B cell (primary cell): Measurements from ENCODE around the gene TBC1D21. TPM values are rescaled to one million over a fixed set of nuclear protein-coding genes. Genes with fewer than 3 reads are reported as not detected.

Experiments used
- ATAC-seq: fragments of 200-7000 bp; cut with Tn5 transposase; one replicate; pipeline ENCODE4 v1.10.0; 2021; ENCODE audit warnings: low read depth, mild to moderate bottlenecking, moderate number of reproducible peaks, moderate library complexity
- CTCF ChIA-PET: fragments of 350-600 bp; sonication (Branson Sonifier 250); formaldehyde crosslinking; loops from one replicate; lab custom pipeline; 2021; ENCODE audit warnings: antibody characterized with exemption, inconsistent platforms; lab: Charles Lee
- POLR2A ChIA-PET: fragments of 350-600 bp; sonication (Branson Sonifier 250); formaldehyde crosslinking; loops from one replicate; lab custom pipeline; 2021; ENCODE audit warnings: antibody characterized with exemption; lab: Charles Lee
- DNase-seq: peaks from one replicate; pipeline ENCODE4 v3.0.0; 2013
- H2AFZ ChIP-seq: 2 replicates; pipeline ENCODE4 v1.6.1; 2012; ENCODE audit warnings: mild to moderate bottlenecking, low read depth, low read length; ENCODE audit not compliant: insufficient read depth, poor library complexity, severe bottlenecking
- H3K27ac ChIP-seq, 2 donors: 1 replicate in 1 of 2; 2 replicates in 1 of 2; pipeline ENCODE4 v1.5.1; 2012 to 2013; ENCODE audit warnings: low read length in 2 of 2, mild to moderate bottlenecking in 2 of 2, moderate library complexity in 1 of 2
- H3K27me3 ChIP-seq, 4 experiments: fragments of 200-600 bp in 1 of 4; sonication (generic) in 1 of 4; replicated peaks in 1 of 4; 1 replicate in 2 of 4; 2 replicates in 2 of 4; pipeline versions ENCODE4 v1.6.1 to v1.7.0; 2013 to 2016; ENCODE audit warnings: low read length in 3 of 4, mild to moderate bottlenecking in 2 of 4, mixed read lengths in 1 of 4, moderate library complexity in 1 of 4; ENCODE audit not compliant: insufficient read depth in 4 of 4, control insufficient read depth in 3 of 4; ENCODE audit errors: control extremely low read depth in 1 of 4
- H3K36me3 ChIP-seq, 2 experiments: replicated peaks in 1 of 2; 1 replicate in 1 of 2; 2 replicates in 1 of 2; pipeline versions ENCODE4 v1.6.1 to v1.7.1; 2013; ENCODE audit warnings: low read length in 1 of 2; ENCODE audit not compliant: insufficient read depth in 2 of 2, control insufficient read depth in 1 of 2; ENCODE audit errors: control extremely low read depth in 1 of 2, extremely low read depth in 1 of 2
- H3K4me1 ChIP-seq, 2 donors: fragments of 200-600 bp in 1 of 2; sonication (generic) in 1 of 2; 1 replicate in 1 of 2; 2 replicates in 1 of 2; pipeline versions ENCODE4 v1.5.1 to v1.6.1; 2013 to 2017; ENCODE audit warnings: low read length in 2 of 2; ENCODE audit not compliant: control insufficient read depth in 2 of 2, insufficient read depth in 2 of 2
- H3K4me2 ChIP-seq: replicated peaks from 2 replicates; pipeline ENCODE3; 2012; ENCODE audit warnings: mild to moderate bottlenecking, low read depth, low read length; ENCODE audit not compliant: poor library complexity, severe bottlenecking
- H3K4me3 ChIP-seq, 5 experiments: fragments of 200-600 bp in 1 of 5; sonication (generic) in 1 of 5; 1 replicate in 3 of 5; 2 replicates in 2 of 5; pipeline versions ENCODE4 v1.5.1 to v1.7.0; 2011 to 2016; ENCODE audit warnings: low read length in 4 of 5, mild to moderate bottlenecking in 4 of 5, low read depth in 2 of 5, control low read depth in 1 of 5, moderate library complexity in 1 of 5; ENCODE audit not compliant: insufficient read depth in 1 of 5; ENCODE audit errors: control extremely low read depth in 1 of 5, extremely low read depth in 1 of 5
- H3K79me2 ChIP-seq: fragments of 200-600 bp; sonication (generic); one replicate; pipeline ENCODE4 v1.6.0; 2016; ENCODE audit warnings: low read length; ENCODE audit not compliant: control insufficient read depth, insufficient read depth
- H3K9ac ChIP-seq: fragments of 200-600 bp; sonication (generic); 2 replicates; pipeline ENCODE4 v1.6.1; 2017; ENCODE audit warnings: mild to moderate bottlenecking, low read length, moderate library complexity
- H3K9me3 ChIP-seq, 3 donors: one replicate each; pipeline versions ENCODE4 v1.6.1 to v1.7.1; 2013; ENCODE audit warnings: low read length in 2 of 3; ENCODE audit not compliant: control insufficient read depth in 2 of 3, insufficient read depth in 1 of 3; ENCODE audit errors: control extremely low read depth in 1 of 3
- H4K20me1 ChIP-seq: 2 replicates; pipeline ENCODE4 v1.6.0; 2012; ENCODE audit warnings: mild to moderate bottlenecking, low read length; ENCODE audit not compliant: insufficient read depth, control insufficient read depth, poor library complexity, severe bottlenecking
- H3K27ac Mint-ChIP-seq: one replicate; pipeline ENCODE4 v1.8.0; 2021; ENCODE audit warnings: mixed read lengths
- H3K27me3 Mint-ChIP-seq: one replicate; pipeline ENCODE4 v1.8.0; 2021; ENCODE audit warnings: mixed read lengths
- H3K4me1 Mint-ChIP-seq: one replicate; pipeline ENCODE4 v1.8.0; 2021; ENCODE audit warnings: mixed read lengths
- H3K4me3 Mint-ChIP-seq: one replicate; pipeline ENCODE4 v1.8.0; 2021; ENCODE audit warnings: mixed read lengths
- H3K9me3 Mint-ChIP-seq: one replicate; pipeline ENCODE4 v1.8.0; 2022; ENCODE audit warnings: mixed read lengths; ENCODE audit not compliant: insufficient read depth
- EZH2 ChIP-seq: IDR thresholded peaks from 2 replicates; pipeline ENCODE4 v1.6.1; 2012; ENCODE audit warnings: borderline replicate concordance, low read depth, mild to moderate bottlenecking, moderate library complexity, low read length; ENCODE audit not compliant: insufficient read depth, poor library complexity, severe bottlenecking
- WGBS: methylation state at CpG from one replicate; pipeline ENCODE4 v1.1.5; 2013; ENCODE audit warnings: missing lambda C conversion rate; ENCODE audit not compliant: insufficient coverage; 5-methylcytosine and 5-hydroxymethylcytosine counted together
- intact Hi-C: fragments of 100-400 bp; cut with micrococcal nuclease; formaldehyde crosslinking; loops from one replicate; pipeline ENCODE4 v1.10.0; 2022
- polyA plus RNA-seq: library from polyadenylated mRNA; depleted of rRNA; stranded (reverse); fragments of >200 nt; gene quantifications from 2 replicates; pipeline ENCODE4 v1.2.3, GENCODE V29; 2012
- total RNA-seq, 2 donors: library from RNA; stranded (reverse); fragments of 120-200 nt in 1 of 2; gene quantifications; 1 replicate in 1 of 2; 2 replicates in 1 of 2; pipeline versions ENCODE4 v1.2.3 to v1.2.4, GENCODE V29; 2013 to 2022
- TF ChIP-seq, protein P1 (sequence below): fragments of 200-600 bp; IDR thresholded peaks from one replicate; pipeline ENCODE4 v1.8.0; 2022; ENCODE audit warnings: antibody characterized with exemption, mild to moderate bottlenecking

Gene TBC1D21
- total and polyA plus RNA-seq, 2 donors (not counting 1 experiment from before 2014, with no cell fraction given), result not detected

DNA sequence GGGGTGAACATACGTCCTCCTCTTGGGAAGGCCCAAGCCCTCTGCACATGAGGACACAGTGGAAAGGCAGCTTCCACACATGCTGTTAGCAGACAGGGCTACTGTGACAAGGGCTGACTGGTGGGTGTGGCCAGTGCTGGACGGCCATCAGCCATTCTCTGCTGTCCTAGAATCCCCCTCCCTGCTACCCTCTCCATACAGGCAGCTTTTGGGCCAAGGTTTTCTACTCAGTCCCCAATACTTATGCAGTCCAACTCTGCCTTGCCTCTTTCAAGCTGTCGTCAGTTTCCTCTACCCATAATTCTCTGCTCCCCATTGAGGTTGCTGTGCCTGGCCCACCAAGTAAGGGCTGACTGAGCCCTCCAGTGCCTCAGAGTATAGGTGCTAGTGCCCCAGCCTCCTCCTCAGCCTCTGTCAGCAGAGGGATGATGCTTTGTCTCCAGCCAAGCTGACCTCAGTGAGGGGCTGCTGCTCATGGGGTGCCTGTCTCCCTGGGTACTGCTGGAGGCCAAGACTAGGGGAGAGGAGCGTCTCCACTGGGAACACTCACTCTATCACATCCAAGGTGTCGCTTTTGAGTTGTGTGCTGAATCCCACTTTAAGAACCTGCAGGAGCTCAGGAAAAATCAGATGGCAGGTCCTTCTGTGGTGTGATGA is 55.7 kb downstream of the TBC1D21 start:
- Histone ChIP-seq H3K9ac (no peak overlapping the region), H3K27ac (no peak overlapping the region), H3K27me3 (peaks cover 0 to 62% (median 16%) of the 10 kb centered on the region in 4 experiments), H3K4me2 (no peak overlapping the region), H3K9me3 (peaks cover 0 to 5% (median 0%) of the 10 kb centered on the region in 3 donors), H3K79me2 (no peaks in the 10 kb centered on the region), H3K36me3 (no peaks in the 10 kb centered on the region), H4K20me1 (no peaks in the 10 kb centered on the region), H3K4me3 (no peak overlapping the region), H3K4me1 (peaks cover 6 to 11% of the 10 kb centered on the region in 2 donors), H2AFZ (no peak overlapping the region)
- peaks cover 31% of the 10 kb centered on the region for H3K27me3 Mint-ChIP-seq
- H3K4me1 Mint-ChIP-seq, result peaks cover 7% of the 10 kb centered on the region
- WGBS, result 74% methylated on average over 3 of the region's 5 CpGs
- ATAC-seq (no peak), DNase-seq (no peak)
- intact Hi-C loops, result no loop called here
- no peak overlapping the region for H3K27ac Mint-ChIP-seq
- TF ChIP-seq EZH2, result no peak
- TF ChIP-seq, protein P1, sequence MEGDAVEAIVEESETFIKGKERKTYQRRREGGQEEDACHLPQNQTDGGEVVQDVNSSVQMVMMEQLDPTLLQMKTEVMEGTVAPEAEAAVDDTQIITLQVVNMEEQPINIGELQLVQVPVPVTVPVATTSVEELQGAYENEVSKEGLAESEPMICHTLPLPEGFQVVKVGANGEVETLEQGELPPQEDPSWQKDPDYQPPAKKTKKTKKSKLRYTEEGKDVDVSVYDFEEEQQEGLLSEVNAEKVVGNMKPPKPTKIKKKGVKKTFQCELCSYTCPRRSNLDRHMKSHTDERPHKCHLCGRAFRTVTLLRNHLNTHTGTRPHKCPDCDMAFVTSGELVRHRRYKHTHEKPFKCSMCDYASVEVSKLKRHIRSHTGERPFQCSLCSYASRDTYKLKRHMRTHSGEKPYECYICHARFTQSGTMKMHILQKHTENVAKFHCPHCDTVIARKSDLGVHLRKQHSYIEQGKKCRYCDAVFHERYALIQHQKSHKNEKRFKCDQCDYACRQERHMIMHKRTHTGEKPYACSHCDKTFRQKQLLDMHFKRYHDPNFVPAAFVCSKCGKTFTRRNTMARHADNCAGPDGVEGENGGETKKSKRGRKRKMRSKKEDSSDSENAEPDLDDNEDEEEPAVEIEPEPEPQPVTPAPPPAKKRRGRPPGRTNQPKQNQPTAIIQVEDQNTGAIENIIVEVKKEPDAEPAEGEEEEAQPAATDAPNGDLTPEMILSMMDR, result no peak
- H3K4me3 Mint-ChIP-seq, result peak overlapping the region; percentile 35
- ChIA-PET CTCF (no interaction called here), POLR2A (no interaction called here)
- H3K9me3 Mint-ChIP-seq, result no peaks in the 10 kb centered on the region

DNA sequence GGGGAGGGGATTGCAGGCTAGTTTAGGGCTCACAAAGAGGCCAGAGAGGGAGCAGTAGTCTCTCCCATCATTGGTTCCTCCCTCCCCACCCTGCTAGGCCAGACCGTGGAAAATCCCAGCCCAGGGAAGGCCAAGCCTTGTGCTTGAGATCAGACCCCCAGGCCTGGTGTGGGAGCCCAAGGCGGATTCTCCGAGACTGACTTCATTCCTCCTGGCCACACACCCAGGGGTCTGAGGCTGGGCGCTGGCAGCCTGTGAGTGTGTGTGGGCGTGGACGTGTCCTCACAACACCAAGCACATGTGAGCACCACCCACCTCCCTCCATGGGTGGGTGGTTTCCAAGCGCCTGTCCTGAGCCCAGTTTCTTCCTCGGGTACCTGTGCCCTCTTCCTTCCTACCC is 57.0 kb downstream of the TBC1D21 start:
- Mint-ChIP-seq H3K4me1 (peaks cover 7% of the 10 kb centered on the region), H3K4me3 (no peak overlapping the region), H3K9me3 (no peaks in the 10 kb centered on the region), H3K27ac (no peak overlapping the region), H3K27me3 (peaks cover 42% of the 10 kb centered on the region)
- H3K27me3 ChIP-seq, result peaks cover 0 to 62% (median 16%) of the 10 kb centered on the region in 4 experiments
- H3K4me2 ChIP-seq, result no peak overlapping the region
- TF ChIP-seq, protein P1, result no peak
- no peak for TF ChIP-seq EZH2
- H4K20me1 ChIP-seq, result no peaks in the 10 kb centered on the region
- ChIA-PET POLR2A (no interaction called here), CTCF (no interaction called here)
- intact Hi-C loops, result no loop called here
- H2AFZ ChIP-seq, result no peak overlapping the region
- no peaks in the 10 kb centered on the region for H3K36me3 ChIP-seq
- no peaks in the 10 kb centered on the region for H3K79me2 ChIP-seq
- 80% methylated on average over 7 of the region's 8 CpGs for WGBS
- H3K9ac ChIP-seq, result no peak overlapping the region
- no peak for ATAC-seq
- peaks cover 0 to 5% (median 0%) of the 10 kb centered on the region in 3 donors for H3K9me3 ChIP-seq
- no peak overlapping the region for H3K27ac ChIP-seq
- H3K4me1 ChIP-seq, result peaks cover 6 to 11% of the 10 kb centered on the region in 2 donors
- no peak for DNase-seq
- H3K4me3 ChIP-seq, result no peak overlapping the region
